NCI-H1048 (cell line): ENCODE measurements around the gene SCAMP2.
"Not testable (repeated sequence)": the region's sequence is repeated elsewhere in the genome, so short reads cannot be mapped to it uniquely, and the experiment has no call there.

Experiments used
- DNase-seq: peaks from one replicate; lab custom pipeline; 2025; lab: John Stamatoyannopoulos, UW

The SCAMP2 gene

GRCh38 chr15:74873036-74873755 lies at the start of gene SCAMP2:
Gene SCAMP2, minus strand, starts transcription at chr15:74873365. Its CDS starts 110 bp downstream, at chr15:74873255.
- DNase-seq, result peak; percentile 90

- no peak for DNase-seq
Measured at GRCh38 chr15:74920456-74920855, 47.3 kb upstream of the SCAMP2 start.

GRCh38 chr15:74917676-74918075 lies 44.5 kb upstream of the SCAMP2 start:
- no peak for DNase-seq

- not testable (repeated sequence) for DNase-seq
Measured at GRCh38 chr15:74913799-74914198, 40.6 kb upstream of the SCAMP2 start.

- no peak for DNase-seq
Measured at GRCh38 chr15:74913041-74913440, 39.9 kb upstream of the SCAMP2 start.

- DNase-seq, result no peak
Measured at GRCh38 chr15:74908635-74909034, 35.5 kb upstream of the SCAMP2 start.

GRCh38 chr15:74907163-74907870 lies 34.2 kb upstream of the SCAMP2 start:
- no peak for DNase-seq

- peak; percentile 30 for DNase-seq
Measured at GRCh38 chr15:74906450-74907162, 33.4 kb upstream of the SCAMP2 start, which contains the start of gene FAM219B. Gene FAM219B, minus strand, starts transcription at chr15:74906851. Its CDS starts 51 bp downstream, at chr15:74906800.

GRCh38 chr15:74906067-74906449 lies 32.9 kb upstream of the SCAMP2 start:
- DNase-seq, result no peak

- DNase-seq, result no peak
Measured at GRCh38 chr15:74904190-74904805, 31.1 kb upstream of the SCAMP2 start.

- no peak for DNase-seq
Measured at GRCh38 chr15:74903676-74904075, 30.5 kb upstream of the SCAMP2 start.

GRCh38 chr15:74902295-74903075 lies 29.3 kb upstream of the SCAMP2 start:
- no peak for DNase-seq

GRCh38 chr15:74901612-74902063 lies 28.5 kb upstream of the SCAMP2 start:
- peak; percentile 24 for DNase-seq

GRCh38 chr15:74897300-74897701 lies 24.1 kb upstream of the SCAMP2 start:
- no peak for DNase-seq

GRCh38 chr15:74896316-74896715 lies 23.2 kb upstream of the SCAMP2 start:
- DNase-seq, result no peak

GRCh38 chr15:74895830-74896229 lies 22.7 kb upstream of the SCAMP2 start:
- no peak for DNase-seq

GRCh38 chr15:74894383-74894782 lies 21.2 kb upstream of the SCAMP2 start:
- not testable (repeated sequence) for DNase-seq

GRCh38 chr15:74893627-74894026 lies 20.5 kb upstream of the SCAMP2 start:
- DNase-seq, result no peak

- no peak for DNase-seq
Measured at GRCh38 chr15:74892931-74893330, 19.8 kb upstream of the SCAMP2 start.

- no peak for DNase-seq
Measured at GRCh38 chr15:74892313-74892712, 19.1 kb upstream of the SCAMP2 start.

- DNase-seq, result no peak
Measured at GRCh38 chr15:74891469-74891868, 18.3 kb upstream of the SCAMP2 start.

- DNase-seq, result no peak
Measured at GRCh38 chr15:74890665-74890960, 17.4 kb upstream of the SCAMP2 start.
